Jurkat, Clone E6-1 (cell line): ENCODE results near the gene SCRT2.
"Not testable (repeated sequence)": the region's sequence is repeated elsewhere in the genome, so short reads cannot be mapped to it uniquely, and the experiment has no call there.

Experiments
- DNase-seq: peaks from one replicate; pipeline ENCODE4 v3.0.0-alpha.2; 2011; ENCODE audit warnings: low read depth, low spot score
- H3K4me3 ChIP-seq: 2 replicates; pipeline ENCODE4 v1.5.1; 2011; ENCODE audit warnings: mild to moderate bottlenecking, low read length, control low read depth, moderate library complexity

SCRT2 gene

GRCh38 chr20:703426-703825, 27.8 kb upstream of the SCRT2 start:
- H3K4me3 ChIP-seq, result no peak overlapping the region
- no peak for DNase-seq

GRCh38 chr20:703006-703405, 27.4 kb upstream of the SCRT2 start:
- H3K4me3 ChIP-seq, result no peak overlapping the region
- DNase-seq, result no peak

- H3K4me3 ChIP-seq, result no peak overlapping the region
- DNase-seq, result no peak
Measured at GRCh38 chr20:701401-702129, 26.0 kb upstream of the SCRT2 start.

- H3K4me3 ChIP-seq, result no peak overlapping the region
- DNase-seq, result no peak
Measured at GRCh38 chr20:699811-700338, 24.3 kb upstream of the SCRT2 start.

- H3K4me3 ChIP-seq, result no peak overlapping the region
Measured at GRCh38 chr20:699342-699741, 23.7 kb upstream of the SCRT2 start.

GRCh38 chr20:698276-698675, 22.7 kb upstream of the SCRT2 start:
- no peak for DNase-seq
- no peak overlapping the region for H3K4me3 ChIP-seq

More at GRCh38 chr20:699342-699741, 23.7 kb upstream of the SCRT2 start:
- no peak for DNase-seq

GRCh38 chr20:697826-698225, 22.2 kb upstream of the SCRT2 start:
- DNase-seq, result no peak
- H3K4me3 ChIP-seq, result no peak overlapping the region

- no peak overlapping the region for H3K4me3 ChIP-seq
- no peak for DNase-seq
Measured at GRCh38 chr20:695165-695866, 19.7 kb upstream of the SCRT2 start.

GRCh38 chr20:694496-694895, 18.9 kb upstream of the SCRT2 start:
- no peak for DNase-seq
- H3K4me3 ChIP-seq, result no peak overlapping the region

- DNase-seq, H3K4me3 ChIP-seq: not testable (repeated sequence)
Measured at GRCh38 chr20:693786-694185, 18.2 kb upstream of the SCRT2 start.

GRCh38 chr20:692044-692443, 16.4 kb upstream of the SCRT2 start:
- DNase-seq, result no peak
- no peak overlapping the region for H3K4me3 ChIP-seq

- DNase-seq, result no peak
- H3K4me3 ChIP-seq, result no peak overlapping the region
Measured at GRCh38 chr20:689947-690346, 14.3 kb upstream of the SCRT2 start.

GRCh38 chr20:689348-689747, 13.7 kb upstream of the SCRT2 start:
- DNase-seq, result no peak
- no peak overlapping the region for H3K4me3 ChIP-seq

GRCh38 chr20:688809-689212, 13.2 kb upstream of the SCRT2 start:
- DNase-seq, result no peak
- no peak overlapping the region for H3K4me3 ChIP-seq

GRCh38 chr20:687468-688203, 12.0 kb upstream of the SCRT2 start:
- DNase-seq, result no peak
- no peak overlapping the region for H3K4me3 ChIP-seq

GRCh38 chr20:684676-685319, 9.2 kb upstream of the SCRT2 start:
- DNase-seq, result no peak
- H3K4me3 ChIP-seq, result no peak overlapping the region

GRCh38 chr20:682123-682522, 6.5 kb upstream of the SCRT2 start:
- H3K4me3 ChIP-seq, result no peak overlapping the region
- no peak for DNase-seq

- no peak for DNase-seq
- no peak overlapping the region for H3K4me3 ChIP-seq
Measured at GRCh38 chr20:680638-681187, 5.1 kb upstream of the SCRT2 start.

- no peak for DNase-seq
- no peak overlapping the region for H3K4me3 ChIP-seq
Measured at GRCh38 chr20:677957-678356, 2.4 kb upstream of the SCRT2 start.
